ENCODE results near the gene CD70.
"Not testable (repeated sequence)": the region's sequence is repeated elsewhere in the genome, so short reads cannot be mapped to it uniquely, and the experiment has no call there.

The CD70 gene

GRCh38 chr19:6606276-6607070 lies 15.5 kb upstream of the CD70 start:
- not testable (repeated sequence) for DNase-seq (ENCODE audit: low spot score in 2 of 2); H3K36me3 Mint-ChIP-seq; H3K4me3 Mint-ChIP-seq; H3K27ac Mint-ChIP-seq; H3K9me3 Mint-ChIP-seq; ATAC-seq (ENCODE audit: low read depth)
- peaks cover 11% of the 10 kb centered on the region for H3K27me3 Mint-ChIP-seq
- peaks cover 16% of the 10 kb centered on the region for H3K4me1 Mint-ChIP-seq

- ATAC-seq (ENCODE audit: low read depth) (no peak), DNase-seq (ENCODE audit: low spot score in 2 of 2) (no peak)
- Mint-ChIP-seq H3K27me3 (peaks cover 2% of the 10 kb centered on the region), H3K4me1 (peaks cover 29% of the 10 kb centered on the region), H3K27ac (no peak overlapping the region), H3K9me3 (no peaks in the 10 kb centered on the region), H3K36me3 (no peaks in the 10 kb centered on the region), H3K4me3 (no peak overlapping the region)
Observed at GRCh38 chr19:6604906-6605305, 14.0 kb upstream of the CD70 start.

- peaks cover 35% of the 10 kb centered on the region for H3K4me1 Mint-ChIP-seq
- no peaks in the 10 kb centered on the region for H3K9me3 Mint-ChIP-seq
- peaks cover 5% of the 10 kb centered on the region for H3K36me3 Mint-ChIP-seq
- DNase-seq (ENCODE audit: low spot score in 2 of 2) (no peak), ATAC-seq (ENCODE audit: low read depth) (no peak)
- H3K27me3 Mint-ChIP-seq, result no peaks in the 10 kb centered on the region
- peak overlapping the region; percentile 38 for H3K4me3 Mint-ChIP-seq
- peak overlapping the region; percentile 84 for H3K27ac Mint-ChIP-seq
Observed at GRCh38 chr19:6602729-6603114, 11.8 kb upstream of the CD70 start.

- DNase-seq (ENCODE audit: low spot score in 2 of 2) (peak; percentile 41 to 45), ATAC-seq (ENCODE audit: low read depth) (peak; percentile 95)
- H3K27ac Mint-ChIP-seq, result peak overlapping the region; percentile 97
- not testable (repeated sequence) for H3K36me3 Mint-ChIP-seq, H3K27me3 Mint-ChIP-seq, H3K9me3 Mint-ChIP-seq
- peaks cover 35% of the 10 kb centered on the region for H3K4me1 Mint-ChIP-seq
- H3K4me3 Mint-ChIP-seq, result peak overlapping the region; percentile 90
Observed at GRCh38 chr19:6601537-6602052, 10.6 kb upstream of the CD70 start.

- not testable (repeated sequence) for H3K27me3 Mint-ChIP-seq; DNase-seq (ENCODE audit: low spot score in 2 of 2); H3K36me3 Mint-ChIP-seq; H3K9me3 Mint-ChIP-seq; ATAC-seq (ENCODE audit: low read depth)
- peaks cover 35% of the 10 kb centered on the region for H3K4me1 Mint-ChIP-seq
- H3K4me3 Mint-ChIP-seq, result peak overlapping the region; percentile 90
- H3K27ac Mint-ChIP-seq, result peak overlapping the region; percentile 97
Observed at GRCh38 chr19:6600951-6601536, 10.1 kb upstream of the CD70 start.

GRCh38 chr19:6599866-6600454 lies 9.0 kb upstream of the CD70 start:
- peaks cover 35% of the 10 kb centered on the region for H3K4me1 Mint-ChIP-seq
- peak overlapping the region; percentile 12 for H3K4me3 Mint-ChIP-seq
- no peak for ATAC-seq (ENCODE audit: low read depth)
- no peaks in the 10 kb centered on the region for H3K27me3 Mint-ChIP-seq
- H3K9me3 Mint-ChIP-seq, result no peaks in the 10 kb centered on the region
- H3K36me3 Mint-ChIP-seq, result peaks cover 6% of the 10 kb centered on the region
- no peak for DNase-seq (ENCODE audit: low spot score in 2 of 2)
- peak overlapping the region; percentile 97 for H3K27ac Mint-ChIP-seq

GRCh38 chr19:6598254-6598892 lies 7.4 kb upstream of the CD70 start:
- not testable (repeated sequence) for H3K27me3 Mint-ChIP-seq

GRCh38 chr19:6597471-6598253 lies 6.7 kb upstream of the CD70 start:
- H3K27ac Mint-ChIP-seq, result peak overlapping the region; percentile 19
- not testable (repeated sequence) for DNase-seq (ENCODE audit: low spot score in 2 of 2); H3K36me3 Mint-ChIP-seq; ATAC-seq (ENCODE audit: low read depth); H3K4me3 Mint-ChIP-seq; H3K9me3 Mint-ChIP-seq; H3K27me3 Mint-ChIP-seq
- H3K4me1 Mint-ChIP-seq, result peaks cover 27% of the 10 kb centered on the region

More at GRCh38 chr19:6598254-6598892, 7.4 kb upstream of the CD70 start:
- ATAC-seq (ENCODE audit: low read depth); H3K36me3 Mint-ChIP-seq; H3K9me3 Mint-ChIP-seq; DNase-seq (ENCODE audit: low spot score in 2 of 2): not testable (repeated sequence)
- Mint-ChIP-seq H3K4me1 (peaks cover 30% of the 10 kb centered on the region), H3K27ac (peak overlapping the region; percentile 19), H3K4me3 (peak overlapping the region; percentile 22)

GRCh38 chr19:6596621-6597020 lies 5.7 kb upstream of the CD70 start:
- DNase-seq (ENCODE audit: low spot score in 2 of 2), result no peak
- Mint-ChIP-seq H3K27me3 (no peaks in the 10 kb centered on the region), H3K9me3 (no peaks in the 10 kb centered on the region), H3K36me3 (peaks cover 6% of the 10 kb centered on the region), H3K27ac (no peak overlapping the region), H3K4me3 (no peak overlapping the region), H3K4me1 (peaks cover 24% of the 10 kb centered on the region)
- ATAC-seq (ENCODE audit: low read depth), result no peak

GRCh38 chr19:6593651-6594416 lies 2.9 kb upstream of the CD70 start:
- H3K27me3 Mint-ChIP-seq, result no peaks in the 10 kb centered on the region
- H3K27ac Mint-ChIP-seq, result peak overlapping the region; percentile 58
- H3K4me1 Mint-ChIP-seq, result peaks cover 29% of the 10 kb centered on the region
- ATAC-seq (ENCODE audit: low read depth), result no peak
- H3K9me3 Mint-ChIP-seq, result no peaks in the 10 kb centered on the region
- H3K36me3 Mint-ChIP-seq, result peaks cover 6% of the 10 kb centered on the region
- no peak overlapping the region for H3K4me3 Mint-ChIP-seq
- DNase-seq (ENCODE audit: low spot score in 2 of 2), result no peak

- H3K27ac Mint-ChIP-seq, result peak overlapping the region; percentile 91
- H3K4me3 Mint-ChIP-seq, result peak overlapping the region; percentile 93
- ATAC-seq (ENCODE audit: low read depth) (no peak), DNase-seq (ENCODE audit: low spot score in 2 of 2) (peak; percentile 23 to 47)
- H3K9me3 Mint-ChIP-seq, result no peaks in the 10 kb centered on the region
- peaks cover 9% of the 10 kb centered on the region for H3K36me3 Mint-ChIP-seq
- H3K27me3 Mint-ChIP-seq, result no peaks in the 10 kb centered on the region
- peaks cover 40% of the 10 kb centered on the region for H3K4me1 Mint-ChIP-seq
Observed at GRCh38 chr19:6590258-6590826, 608 bp downstream of the CD70 start.

GRCh38 chr19:6589711-6590257 lies 1.2 kb downstream of the CD70 start:
- H3K36me3 Mint-ChIP-seq, result peaks cover 11% of the 10 kb centered on the region
- ATAC-seq (ENCODE audit: low read depth) (no peak), DNase-seq (ENCODE audit: low spot score in 2 of 2) (no peak)
- no peaks in the 10 kb centered on the region for H3K27me3 Mint-ChIP-seq
- peak overlapping the region; percentile 93 for H3K4me3 Mint-ChIP-seq
- no peaks in the 10 kb centered on the region for H3K9me3 Mint-ChIP-seq
- peaks cover 40% of the 10 kb centered on the region for H3K4me1 Mint-ChIP-seq
- H3K27ac Mint-ChIP-seq, result peak overlapping the region; percentile 91
